Spleen (tissue), 7 donors: ENCODE results near the gene GLYR1.

Experiments
- CTCF ChIP-seq, 11 experiments: fragments of 200-600 bp in 7 of 11; fragments of 450-650 bp in 4 of 11; sonication (generic) in 4 of 11; IDR thresholded peaks in 8 of 11; conservative IDR thresholded peaks in 3 of 11; 1 replicate in 7 of 11; 2 replicates in 4 of 11; pipeline versions ENCODE4 v1.4.0 to v1.8.0; 2016 to 2021; ENCODE audit warnings: antibody characterized with exemption in 11 of 11, inconsistent platforms in 4 of 11, mild to moderate bottlenecking in 1 of 11
- POLR2A ChIP-seq, 3 donors: fragments of 450-650 bp; IDR thresholded peaks; one replicate each; pipeline ENCODE4 v1.5.1; 2017; ENCODE audit warnings: antibody characterized with exemption in 3 of 3, mild to moderate bottlenecking in 1 of 3
- donor health status: DM: no; HTN: no; CAD: no; lungs with moderate emphysema.
- donor health status: DM: no; HTN: no; CAD: no.
- donor health status: DM: no; HTN: no; CAD: no.

- TF ChIP-seq POLR2A (IDR thresholded peaks at IDR 0.05) (no peak), CTCF (IDR thresholded peaks at IDR 0.05 in 8 of 11, conservative IDR thresholded peaks at IDR 0.05 in 3 of 11) (no peak)
Observed at GRCh38 chr16:4806280-4806679, 40.8 kb downstream of the GLYR1 start.
